Sciatic nerve (tissue), 2 donors: Measurements from ENCODE around the gene GIMAP8. TPM values are rescaled to one million over a fixed set of nuclear protein-coding genes. Genes with fewer than 3 reads are reported as not detected.

Experiments
- ATAC-seq: fragments of 200-7000 bp; cut with Tn5 transposase; one replicate; pipeline ENCODE4 v1.9.1; 2020; ENCODE audit warnings: mild to moderate bottlenecking, moderate library complexity
- DNase-seq: peaks from one replicate; pipeline ENCODE4 v3.0.0-alpha.2; 2020; ENCODE audit warnings: low spot score
- intact Hi-C: fragments of 100-400 bp; cut with DNase I; formaldehyde crosslinking; loops from one replicate; pipeline ENCODE4 v1.14.2; 2022
- total RNA-seq: library from RNA; stranded (reverse); fragmentation: NEBNext Ultra II Directional; extraction: Animal tissue kit (Norgen Biotek cat#: 25700); gene quantifications from one replicate; pipeline ENCODE4 v1.2.1, GENCODE V29; 2021
- donor health status: DM: no; HTN: no; CAD: no.
- donor health status: DM: no; HTN: no; CAD: no.

GIMAP8 gene
- total RNA-seq, 1 donor from 2014 or later = 22.4 TPM

DNA sequence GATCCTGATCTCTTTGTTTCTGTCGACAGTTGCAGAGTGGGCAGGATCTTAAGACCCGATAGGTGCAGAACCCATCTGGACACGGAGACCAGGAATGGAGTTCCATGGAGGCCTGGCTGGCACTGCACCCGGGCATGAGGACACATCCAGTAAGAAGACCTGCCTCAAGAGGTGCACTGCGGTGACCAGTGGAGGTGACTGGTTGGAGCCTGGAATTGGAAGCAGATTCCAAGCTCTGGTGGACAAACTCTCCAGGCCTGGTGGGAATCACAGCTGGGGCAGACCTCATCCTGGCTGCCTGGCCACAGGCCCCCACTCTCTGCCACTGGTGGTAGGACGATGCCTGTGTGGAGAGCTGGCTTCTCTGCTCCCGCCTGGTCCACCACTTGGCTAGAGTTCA, 40.3 kb upstream of the GIMAP8 start:
- DNase-seq (no peak), ATAC-seq (no peak)
- intact Hi-C loops = no loop called here

DNA sequence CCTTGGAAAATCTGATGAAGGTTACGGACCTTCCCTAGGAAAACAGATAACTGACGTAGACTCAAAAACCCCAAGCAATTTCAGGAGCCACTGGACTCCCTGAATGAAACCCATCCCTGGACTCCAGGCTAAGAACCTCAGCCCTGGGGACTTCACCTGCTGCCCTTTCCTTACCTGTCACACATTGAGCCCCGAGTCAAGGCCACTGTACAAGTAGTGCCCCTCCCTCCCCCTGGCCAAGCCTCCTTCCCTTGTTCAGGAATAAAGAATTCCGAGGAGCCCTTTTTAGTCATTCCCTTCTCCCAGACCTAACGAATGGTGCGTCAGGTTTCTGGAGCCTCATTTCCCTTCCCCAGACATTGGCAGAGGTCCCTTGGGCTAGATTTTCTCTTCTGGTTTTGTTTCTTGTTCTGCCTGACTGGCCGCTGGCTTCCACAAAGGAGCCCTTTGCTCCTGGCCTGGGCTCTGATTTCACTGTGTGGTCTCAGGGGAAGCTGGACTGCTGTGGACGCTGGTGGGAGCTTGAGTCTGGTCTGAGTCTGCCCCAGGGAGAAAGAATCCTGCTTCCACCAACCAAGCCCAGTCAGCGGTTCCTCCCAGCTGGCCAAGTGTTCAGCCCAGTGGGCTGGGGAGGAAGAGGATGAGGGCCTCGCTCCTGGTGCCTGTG, 39.6 kb upstream of the GIMAP8 start:
- intact Hi-C loops = no loop called here

GRCh38 chr7:150411606-150412005, 38.8 kb upstream of the GIMAP8 start:
- no peak for ATAC-seq
- intact Hi-C loops = no loop called here
- peak; percentile 39 for DNase-seq

More for the DNA sequence above, 39.6 kb upstream of the GIMAP8 start:
- DNase-seq (no peak), ATAC-seq (peak; percentile 29)

- intact Hi-C loops = no loop called here
- no peak for ATAC-seq
- peak; percentile 46 for DNase-seq
These were observed 38.4 kb upstream of the GIMAP8 start for GRCh38 chr7:150412016-150412415.

- ATAC-seq (no peak), DNase-seq (peak; percentile 48)
- intact Hi-C loops = no loop called here
These were observed 37.6 kb upstream of the GIMAP8 start for GRCh38 chr7:150412518-150413488.

- DNase-seq = peak; percentile 45
- intact Hi-C loops = no loop called here
- ATAC-seq = no peak
These were observed 36.8 kb upstream of the GIMAP8 start for GRCh38 chr7:150413640-150414081.

- DNase-seq = peak; percentile 36
- no peak for ATAC-seq
- intact Hi-C loops = no loop called here
These were observed 35.0 kb upstream of the GIMAP8 start for GRCh38 chr7:150415161-150416153.

DNA sequence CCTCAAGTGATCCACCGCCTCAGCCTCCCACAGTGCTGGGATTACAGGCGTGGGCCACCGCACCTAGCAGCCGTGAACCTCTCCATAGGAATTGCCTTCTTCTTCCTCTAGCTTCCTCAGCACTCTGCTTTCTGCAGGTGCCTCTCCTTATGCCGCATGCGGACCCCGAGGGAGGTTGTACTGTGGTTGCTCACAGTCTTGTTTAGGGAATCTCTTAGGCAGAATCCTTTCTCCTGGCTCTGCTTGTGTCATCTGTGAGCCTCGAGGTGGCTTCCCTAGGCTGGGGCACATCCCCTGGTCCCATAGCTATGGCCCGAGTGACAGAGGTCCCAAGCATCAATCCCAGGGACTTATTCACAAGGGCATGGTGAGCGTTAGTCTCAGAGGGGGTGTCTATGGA, 33.2 kb upstream of the GIMAP8 start:
- DNase-seq (peak; percentile 22), ATAC-seq (no peak)
- intact Hi-C loops = no loop called here

- peak; percentile 12 for DNase-seq
- no peak for ATAC-seq
- intact Hi-C loops = no loop called here
These were observed 32.6 kb upstream of the GIMAP8 start for GRCh38 chr7:150417863-150418262.

DNA sequence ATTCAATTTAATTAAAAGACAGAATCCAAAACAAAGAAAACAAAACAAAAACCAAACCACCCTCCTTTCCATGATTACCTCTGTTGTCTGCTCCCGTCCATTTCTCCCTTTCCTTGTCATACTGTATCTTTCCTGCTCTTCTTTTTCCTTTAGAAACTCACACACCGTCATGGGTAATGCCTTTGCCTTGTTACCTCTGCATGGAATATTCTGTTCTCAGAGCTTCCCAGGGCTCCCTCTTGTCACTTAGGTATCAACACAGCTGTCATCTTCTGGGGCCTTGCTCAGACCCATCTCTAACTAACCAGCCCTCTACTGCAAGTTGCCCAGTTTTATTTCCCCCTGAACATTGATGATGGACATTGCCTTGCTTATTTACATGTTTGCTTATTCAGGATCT, 30.2 kb upstream of the GIMAP8 start:
- intact Hi-C loops = no loop called here
- ATAC-seq (no peak), DNase-seq (peak; percentile 2)

DNA sequence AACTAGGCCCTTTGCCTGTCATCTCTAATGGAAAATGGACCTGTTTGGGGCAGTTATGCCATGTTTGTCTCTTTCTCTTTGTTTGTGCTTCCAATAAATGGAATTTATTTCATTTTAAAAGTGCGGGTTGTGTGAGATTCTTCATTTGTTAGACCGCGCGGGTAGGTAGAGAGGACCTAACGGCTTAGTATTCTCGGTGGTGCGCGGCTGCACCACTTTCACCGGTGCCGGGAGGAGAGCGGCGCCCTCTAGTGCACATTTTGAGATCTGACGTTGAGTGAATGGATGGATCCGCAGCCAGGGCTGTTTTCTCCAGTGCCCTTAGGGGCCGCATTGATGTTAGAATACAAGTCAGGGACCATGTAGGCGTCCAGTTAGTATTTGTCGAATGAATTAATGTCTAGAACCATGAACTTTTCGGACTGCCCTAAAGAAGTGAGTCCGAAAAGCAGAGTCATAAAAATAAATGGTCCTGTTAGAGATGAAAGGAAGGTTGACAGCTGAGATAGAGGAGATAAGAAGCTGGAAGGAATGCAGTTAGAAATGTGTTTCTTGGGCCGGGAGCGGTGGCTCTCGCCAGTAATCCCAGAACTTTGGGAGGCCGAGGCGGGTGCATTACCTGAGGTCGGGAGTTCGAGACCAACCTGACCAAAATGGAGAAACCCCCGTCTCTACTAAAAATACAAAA, 29.3 kb upstream of the GIMAP8 start:
- intact Hi-C loops = no loop called here
- DNase-seq (peak; percentile 93), ATAC-seq (peak; percentile 97)

DNA sequence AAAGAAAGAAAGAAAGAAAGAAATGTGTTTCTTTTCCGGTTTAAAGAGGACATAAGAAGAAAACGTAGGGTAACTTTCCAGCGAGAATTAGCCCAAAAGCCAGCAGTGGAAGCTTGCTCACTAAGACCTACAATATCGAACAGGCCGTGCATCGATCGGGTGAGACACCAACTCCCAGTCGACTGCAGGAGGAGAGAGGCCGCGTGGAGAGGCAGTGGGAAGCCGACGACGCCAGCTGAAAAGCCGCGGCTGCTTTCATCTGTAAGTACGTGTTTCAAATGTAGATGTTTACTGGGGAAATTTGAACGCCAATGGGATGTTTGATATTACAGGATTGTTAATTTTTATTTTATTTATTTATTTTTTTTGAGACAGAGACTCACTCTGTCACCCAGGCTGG, 28.6 kb upstream of the GIMAP8 start:
- no peak for ATAC-seq
- peak; percentile 49 for DNase-seq
- intact Hi-C loops = no loop called here

DNA sequence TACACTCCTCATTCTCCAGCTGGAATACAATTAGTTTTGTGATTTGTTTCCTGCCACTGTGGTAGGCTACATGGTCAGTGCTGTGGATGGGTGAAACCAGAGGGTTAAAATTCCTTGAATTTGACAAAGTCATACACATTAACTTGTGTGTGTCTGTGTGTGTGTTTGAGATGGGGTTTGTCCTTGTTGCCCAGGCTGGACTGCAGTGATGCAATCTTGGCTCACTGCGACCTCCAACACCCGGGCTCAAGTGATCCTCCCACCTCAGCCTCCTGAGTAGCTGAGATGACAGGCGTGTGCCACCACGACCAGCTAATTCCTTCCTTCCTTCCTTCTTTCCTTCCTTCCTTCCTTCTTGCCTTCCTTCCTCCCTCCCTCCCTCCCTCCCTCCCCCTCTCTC, 24.8 kb upstream of the GIMAP8 start:
- intact Hi-C loops = no loop called here
- ATAC-seq = no peak
- peak; percentile 7 for DNase-seq

- ATAC-seq (no peak), DNase-seq (peak; percentile 54)
- intact Hi-C loops = no loop called here
These were observed 21.6 kb upstream of the GIMAP8 start for GRCh38 chr7:150428671-150429451.

DNA sequence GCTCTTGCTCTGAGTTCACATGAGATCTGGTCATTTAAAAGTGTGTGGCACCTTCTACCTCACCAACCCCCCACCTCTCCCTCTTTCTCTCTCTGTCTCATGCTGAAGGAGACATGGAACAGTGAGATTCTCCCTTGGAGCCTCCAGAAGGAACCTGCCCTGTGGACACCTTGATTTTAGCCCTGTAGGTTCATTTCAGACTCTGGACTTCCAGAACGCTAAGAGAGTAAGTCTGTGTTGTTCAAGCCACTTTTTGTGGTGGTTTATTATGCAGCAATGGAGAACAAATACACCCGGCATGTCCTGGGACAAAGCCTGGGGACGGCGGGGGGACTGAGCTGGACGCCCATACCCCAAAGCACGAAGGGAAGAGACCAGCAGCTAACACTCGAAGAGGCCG, 20.7 kb upstream of the GIMAP8 start:
- intact Hi-C loops = no loop called here
- ATAC-seq (no peak), DNase-seq (peak; percentile 3)

DNA sequence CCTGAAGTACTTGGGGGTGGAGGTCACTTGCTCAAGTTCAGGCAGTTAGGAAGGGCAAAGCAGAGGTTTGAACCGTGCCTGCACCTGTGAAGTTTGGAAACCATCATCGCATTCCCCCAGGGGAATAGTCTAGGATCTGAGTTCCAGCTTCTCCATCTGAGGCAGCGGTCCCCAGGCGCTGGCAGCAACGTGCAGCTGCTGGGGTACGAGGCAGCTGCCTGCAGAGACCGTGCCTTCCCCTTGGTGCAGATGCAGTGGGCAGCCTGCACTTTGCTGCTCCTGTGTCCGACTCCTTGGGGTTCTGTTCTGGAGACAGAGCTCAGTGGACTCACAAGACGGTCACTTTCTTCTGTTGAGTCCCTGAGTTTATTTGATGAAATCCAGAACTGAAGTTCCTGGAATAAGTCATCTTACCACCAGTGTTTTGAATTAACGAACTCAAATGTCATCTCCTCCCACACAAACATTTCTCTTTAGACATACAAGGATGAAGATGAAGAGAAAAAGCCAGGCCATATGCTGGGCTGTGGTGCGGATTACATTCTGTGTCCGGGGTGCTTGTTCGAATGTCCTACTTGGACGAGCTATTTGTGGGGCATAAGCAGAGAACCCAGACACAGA, 19.9 kb upstream of the GIMAP8 start:
- DNase-seq (peak; percentile 32), ATAC-seq (no peak)
- intact Hi-C loops = no loop called here
